ENCODE data around the gene OR13F1. TPM values are rescaled to one million over a fixed set of nuclear protein-coding genes. Genes with fewer than 3 reads are reported as not detected.

OR13F1 gene
- total RNA-seq, 2 experiments from 2014 or later = not detected

DNA sequence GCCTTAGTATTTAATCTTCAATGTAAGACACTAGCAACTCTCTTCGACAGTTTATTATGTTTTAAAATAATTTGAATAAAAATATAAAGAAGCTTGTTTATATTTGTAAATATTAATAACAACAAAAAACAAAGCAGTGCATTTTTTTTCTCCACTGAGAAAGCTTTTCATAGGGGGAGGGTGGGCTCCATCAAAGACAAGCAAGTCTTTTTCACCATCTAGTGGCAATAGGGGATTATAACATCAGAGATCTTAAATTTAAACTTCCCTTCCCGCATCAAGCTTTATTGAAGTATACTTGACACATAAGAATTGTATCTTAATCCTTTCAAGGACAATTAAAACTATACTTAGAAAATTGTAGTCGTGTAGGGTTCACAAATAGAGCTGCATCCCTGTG, 9.3 kb upstream of the OR13F1 start:
- peaks cover 0 to 7% of the 10 kb centered on the region in 2 experiments for H3K9me3 ChIP-seq (ENCODE audit: control insufficient read depth in 1 of 2, insufficient read depth in 1 of 2, low read length in 2 of 2)
- H3K27ac ChIP-seq (ENCODE audit: low read depth in 1 of 2, low read length in 2 of 2) = no peak overlapping the region
- POLR2A ChIA-PET = no interaction called here
- H3K27me3 ChIP-seq (ENCODE audit: control insufficient read depth in 1 of 2, insufficient read depth in 2 of 2, low read length in 2 of 2) = no peaks in the 10 kb centered on the region
- Mint-ChIP-seq H3K27ac (no peak overlapping the region), H3K36me3 (ENCODE audit: low read depth) (no peaks in the 10 kb centered on the region), H3K27me3 (no peaks in the 10 kb centered on the region), H3K4me3 (no peak overlapping the region), H3K9me3 (peaks cover 1% of the 10 kb centered on the region), H3K4me1 (ENCODE audit: low read depth) (no peaks in the 10 kb centered on the region)
- no peaks in the 10 kb centered on the region for H3K4me1 ChIP-seq (ENCODE audit: insufficient read depth, low read length)
- CTCF ChIA-PET = no interaction called here
- no peak overlapping the region for H3K4me3 ChIP-seq (ENCODE audit: low read length)
- ATAC-seq (ENCODE audit: poor library complexity) = no peak
- no peaks in the 10 kb centered on the region for H3K36me3 ChIP-seq (ENCODE audit: insufficient read depth, low read length)
- TF ChIP-seq, protein P1, sequence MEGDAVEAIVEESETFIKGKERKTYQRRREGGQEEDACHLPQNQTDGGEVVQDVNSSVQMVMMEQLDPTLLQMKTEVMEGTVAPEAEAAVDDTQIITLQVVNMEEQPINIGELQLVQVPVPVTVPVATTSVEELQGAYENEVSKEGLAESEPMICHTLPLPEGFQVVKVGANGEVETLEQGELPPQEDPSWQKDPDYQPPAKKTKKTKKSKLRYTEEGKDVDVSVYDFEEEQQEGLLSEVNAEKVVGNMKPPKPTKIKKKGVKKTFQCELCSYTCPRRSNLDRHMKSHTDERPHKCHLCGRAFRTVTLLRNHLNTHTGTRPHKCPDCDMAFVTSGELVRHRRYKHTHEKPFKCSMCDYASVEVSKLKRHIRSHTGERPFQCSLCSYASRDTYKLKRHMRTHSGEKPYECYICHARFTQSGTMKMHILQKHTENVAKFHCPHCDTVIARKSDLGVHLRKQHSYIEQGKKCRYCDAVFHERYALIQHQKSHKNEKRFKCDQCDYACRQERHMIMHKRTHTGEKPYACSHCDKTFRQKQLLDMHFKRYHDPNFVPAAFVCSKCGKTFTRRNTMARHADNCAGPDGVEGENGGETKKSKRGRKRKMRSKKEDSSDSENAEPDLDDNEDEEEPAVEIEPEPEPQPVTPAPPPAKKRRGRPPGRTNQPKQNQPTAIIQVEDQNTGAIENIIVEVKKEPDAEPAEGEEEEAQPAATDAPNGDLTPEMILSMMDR (IDR thresholded peaks at IDR 0.05) = no peak
- intact Hi-C loops (cut with DNase I, micrococcal nuclease) = no loop called here
- DNase-seq = no peak

DNA sequence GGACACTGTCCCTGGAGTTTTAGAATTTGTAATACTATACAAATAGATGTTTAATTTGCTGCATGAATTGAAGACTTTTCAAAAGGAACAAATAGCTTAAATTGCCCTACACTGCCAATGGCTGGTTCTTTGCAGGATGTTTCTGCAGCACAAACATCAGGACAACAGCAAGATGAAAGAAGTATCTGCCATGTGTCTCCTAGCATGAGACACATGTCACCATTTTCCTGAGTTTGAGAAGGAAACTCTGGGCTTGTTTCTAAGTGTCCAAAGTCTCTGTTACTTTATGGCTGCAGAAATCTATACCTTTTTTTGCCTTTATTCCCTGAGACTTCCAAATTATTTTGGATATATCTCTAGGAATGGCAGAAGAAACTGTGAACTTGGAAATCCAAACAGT, 623 bp upstream of the OR13F1 start:
- Histone ChIP-seq H3K27ac (ENCODE audit: low read depth in 1 of 2, low read length in 2 of 2) (no peak overlapping the region), H3K27me3 (ENCODE audit: control insufficient read depth in 1 of 2, insufficient read depth in 2 of 2, low read length in 2 of 2) (no peaks in the 10 kb centered on the region), H3K4me3 (ENCODE audit: low read length) (no peak overlapping the region), H3K9me3 (ENCODE audit: control insufficient read depth in 1 of 2, insufficient read depth in 1 of 2, low read length in 2 of 2) (no peaks in the 10 kb centered on the region), H3K4me1 (ENCODE audit: insufficient read depth, low read length) (no peaks in the 10 kb centered on the region), H3K36me3 (ENCODE audit: insufficient read depth, low read length) (no peaks in the 10 kb centered on the region)
- Mint-ChIP-seq H3K27me3 (no peaks in the 10 kb centered on the region), H3K27ac (no peak overlapping the region), H3K4me1 (ENCODE audit: low read depth) (no peaks in the 10 kb centered on the region), H3K4me3 (no peak overlapping the region), H3K36me3 (ENCODE audit: low read depth) (no peaks in the 10 kb centered on the region), H3K9me3 (no peaks in the 10 kb centered on the region)
- POLR2A ChIA-PET = no interaction called here
- intact Hi-C loops (cut with DNase I, micrococcal nuclease) = no loop called here
- ATAC-seq (ENCODE audit: poor library complexity) (no peak), DNase-seq (no peak)
- CTCF ChIA-PET = no interaction called here
- TF ChIP-seq, protein P1 (IDR thresholded peaks at IDR 0.05) = no peak

DNA sequence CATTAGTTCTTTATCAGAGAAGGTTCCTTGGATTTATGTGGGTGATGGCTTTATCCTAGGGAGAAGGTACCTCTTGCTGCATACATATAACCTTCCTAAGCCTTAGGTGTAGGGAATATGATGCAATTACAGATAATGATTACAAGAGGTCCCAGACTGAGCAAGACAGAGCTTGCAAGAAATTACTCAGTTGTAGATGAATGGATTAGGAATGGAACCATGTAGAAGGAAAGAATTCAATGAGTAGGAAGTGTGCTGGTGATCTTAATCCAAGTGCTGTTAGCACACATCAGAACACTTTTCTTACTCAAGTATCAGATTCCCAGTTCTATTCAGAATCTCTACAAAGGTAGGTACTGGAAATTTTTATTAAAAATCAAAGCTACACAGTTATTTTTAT, 2.5 kb downstream of the OR13F1 start:
- ChIA-PET CTCF (no interaction called here), POLR2A (no interaction called here)
- TF ChIP-seq, protein P1 (IDR thresholded peaks at IDR 0.05) = no peak
- no peak overlapping the region for H3K27ac Mint-ChIP-seq
- no peaks in the 10 kb centered on the region for H3K36me3 Mint-ChIP-seq (ENCODE audit: low read depth)
- intact Hi-C loops (cut with DNase I, micrococcal nuclease) = no loop called here
- no peaks in the 10 kb centered on the region for H3K4me1 Mint-ChIP-seq (ENCODE audit: low read depth)
- H3K27me3 Mint-ChIP-seq = peaks cover 5% of the 10 kb centered on the region
- no peaks in the 10 kb centered on the region for H3K9me3 ChIP-seq (ENCODE audit: control insufficient read depth in 1 of 2, insufficient read depth in 1 of 2, low read length in 2 of 2)
- no peaks in the 10 kb centered on the region for H3K36me3 ChIP-seq (ENCODE audit: insufficient read depth, low read length)
- DNase-seq (no peak), ATAC-seq (ENCODE audit: poor library complexity) (no peak)
- no peak overlapping the region for H3K4me3 ChIP-seq (ENCODE audit: low read length)
- no peaks in the 10 kb centered on the region for H3K9me3 Mint-ChIP-seq
- no peaks in the 10 kb centered on the region for H3K4me1 ChIP-seq (ENCODE audit: insufficient read depth, low read length)
- H3K27me3 ChIP-seq (ENCODE audit: control insufficient read depth in 1 of 2, insufficient read depth in 2 of 2, low read length in 2 of 2) = no peaks in the 10 kb centered on the region
- H3K27ac ChIP-seq (ENCODE audit: low read depth in 1 of 2, low read length in 2 of 2) = no peak overlapping the region
- H3K4me3 Mint-ChIP-seq = no peak overlapping the region
